GM12865 (cell line): ENCODE measurements around the gene FBXW9.

Experiments used
- DNase-seq: peaks from one replicate; pipeline ENCODE4 v3.0.0; 2010; ENCODE audit warnings: low read depth
- H3K4me3 ChIP-seq: 2 replicates; pipeline ENCODE4 v1.5.1; 2011; ENCODE audit warnings: mild to moderate bottlenecking, low read depth, low read length, control low read depth
- TF ChIP-seq, protein P1 (sequence below): IDR thresholded peaks from 2 replicates; pipeline ENCODE4 v1.5.1; 2011; ENCODE audit warnings: low read length, control low read depth, low read depth, inconsistent platforms; ENCODE audit not compliant: insufficient read depth; ENCODE audit errors: missing control alignments

Gene FBXW9

DNA sequence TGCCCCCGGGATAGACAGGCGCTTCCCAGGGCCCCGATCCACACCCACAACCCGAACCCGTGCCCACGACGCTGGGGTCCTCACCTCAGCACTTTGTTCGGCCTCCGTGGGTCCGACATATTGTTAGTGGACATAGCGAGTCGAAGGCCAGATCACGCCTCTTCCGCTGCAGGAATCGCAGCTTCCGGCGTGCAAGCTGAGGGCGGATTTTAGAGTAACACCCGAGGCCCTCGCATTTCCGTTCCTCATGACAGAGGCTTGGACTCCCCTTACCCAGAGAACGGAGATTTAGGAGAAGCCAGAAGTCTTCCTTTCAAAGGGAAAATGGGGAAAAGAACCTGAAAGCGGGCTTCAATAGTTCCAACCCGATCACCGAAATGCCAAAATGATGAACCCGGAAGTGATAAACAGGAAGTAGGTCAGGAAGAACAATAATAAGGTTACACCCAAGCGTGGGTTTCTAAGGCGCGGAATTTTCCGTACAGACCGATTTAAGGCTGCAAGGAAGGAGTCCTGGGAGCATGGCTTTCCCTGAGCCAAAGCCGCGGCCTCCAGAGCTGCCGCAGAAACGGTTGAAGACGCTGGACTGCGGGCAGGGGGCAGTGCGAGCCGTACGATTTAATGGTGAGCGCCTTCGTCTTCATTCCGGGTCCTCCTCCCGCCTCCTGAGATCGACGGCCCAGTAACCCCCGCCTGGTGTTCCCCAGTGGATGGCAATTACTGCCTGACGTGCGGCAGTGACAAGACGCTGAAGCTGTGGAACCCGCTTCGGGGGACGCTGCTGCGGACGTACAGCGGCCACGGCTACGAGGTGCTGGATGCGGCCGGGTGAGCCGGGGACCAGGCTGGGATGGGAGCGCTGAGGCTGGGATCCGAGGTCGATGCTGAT is 26.9 kb downstream of the FBXW9 start:
- peak overlapping the region; percentile 70 for H3K4me3 ChIP-seq
- peak; percentile 90 for DNase-seq
- TF ChIP-seq, protein P1, sequence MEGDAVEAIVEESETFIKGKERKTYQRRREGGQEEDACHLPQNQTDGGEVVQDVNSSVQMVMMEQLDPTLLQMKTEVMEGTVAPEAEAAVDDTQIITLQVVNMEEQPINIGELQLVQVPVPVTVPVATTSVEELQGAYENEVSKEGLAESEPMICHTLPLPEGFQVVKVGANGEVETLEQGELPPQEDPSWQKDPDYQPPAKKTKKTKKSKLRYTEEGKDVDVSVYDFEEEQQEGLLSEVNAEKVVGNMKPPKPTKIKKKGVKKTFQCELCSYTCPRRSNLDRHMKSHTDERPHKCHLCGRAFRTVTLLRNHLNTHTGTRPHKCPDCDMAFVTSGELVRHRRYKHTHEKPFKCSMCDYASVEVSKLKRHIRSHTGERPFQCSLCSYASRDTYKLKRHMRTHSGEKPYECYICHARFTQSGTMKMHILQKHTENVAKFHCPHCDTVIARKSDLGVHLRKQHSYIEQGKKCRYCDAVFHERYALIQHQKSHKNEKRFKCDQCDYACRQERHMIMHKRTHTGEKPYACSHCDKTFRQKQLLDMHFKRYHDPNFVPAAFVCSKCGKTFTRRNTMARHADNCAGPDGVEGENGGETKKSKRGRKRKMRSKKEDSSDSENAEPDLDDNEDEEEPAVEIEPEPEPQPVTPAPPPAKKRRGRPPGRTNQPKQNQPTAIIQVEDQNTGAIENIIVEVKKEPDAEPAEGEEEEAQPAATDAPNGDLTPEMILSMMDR: no peak

DNA sequence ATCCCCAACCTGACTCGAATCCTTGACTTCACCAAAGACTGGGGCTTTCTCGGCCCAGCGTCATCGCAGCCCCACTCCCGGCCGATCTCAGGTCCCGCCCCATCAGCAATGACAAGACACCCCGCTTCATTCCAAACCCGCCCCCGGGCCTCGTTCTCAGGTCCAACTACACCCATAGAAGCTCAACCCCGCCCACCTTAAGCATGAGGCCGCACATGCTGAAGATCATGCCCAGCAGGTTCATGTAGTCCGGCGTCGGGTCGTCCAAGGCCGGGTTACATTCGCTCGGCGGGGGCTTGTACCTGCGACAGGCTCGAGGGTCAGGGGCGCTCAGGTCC is 27.5 kb downstream of the FBXW9 start:
- peak; percentile 66 for DNase-seq
- TF ChIP-seq, protein P1: no peak
- peak overlapping the region; percentile 70 for H3K4me3 ChIP-seq

DNA sequence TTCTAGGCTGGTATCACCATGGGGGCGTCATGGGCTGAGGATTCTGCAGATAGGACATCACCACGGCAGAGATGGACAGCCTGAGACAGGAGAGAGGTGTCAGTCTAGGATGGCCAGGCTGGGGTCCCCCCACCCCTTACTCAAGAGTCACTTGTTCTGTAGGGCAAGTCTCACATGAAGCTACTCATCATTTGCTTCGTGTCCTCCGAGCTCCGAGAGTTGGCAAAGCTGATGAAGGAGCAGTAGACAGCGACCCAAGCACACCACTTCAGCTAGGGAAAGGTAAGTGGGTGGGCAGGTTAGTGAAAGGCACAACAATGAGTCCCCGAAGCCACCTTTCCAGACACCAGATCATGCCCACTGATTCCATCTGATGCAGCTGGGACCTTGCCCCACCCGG is 28.1 kb downstream of the FBXW9 start:
- no peak for DNase-seq
- TF ChIP-seq, protein P1: no peak
- H3K4me3 ChIP-seq: peak overlapping the region; percentile 70

DNA sequence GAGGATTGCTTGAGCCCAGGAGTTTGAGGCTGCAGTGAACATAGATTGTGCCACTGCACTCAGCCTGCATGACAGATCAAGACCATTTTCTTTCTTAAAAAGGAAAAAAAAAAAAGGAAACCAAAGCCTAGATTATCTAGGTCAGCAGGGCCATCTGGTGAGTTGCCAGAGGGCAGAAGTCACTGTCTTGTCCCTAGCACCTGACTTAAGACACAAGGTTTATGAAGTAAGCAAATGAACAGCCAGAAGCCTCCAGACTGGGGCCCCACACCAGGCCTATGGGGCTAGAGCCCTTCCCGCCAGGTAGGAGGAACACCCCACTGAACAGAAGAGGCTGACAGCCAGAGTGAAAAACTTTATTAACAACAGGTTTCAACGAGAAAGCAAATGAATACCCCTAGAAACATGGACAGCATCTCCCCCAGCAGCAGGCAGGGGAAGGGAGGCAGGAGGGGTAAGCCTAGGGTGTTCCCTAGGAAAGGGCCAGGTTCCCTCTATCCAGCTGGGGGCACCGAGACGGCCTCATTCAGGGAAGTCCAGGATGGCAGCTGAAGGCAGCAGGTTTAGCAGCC is 28.6 kb downstream of the FBXW9 start:
- TF ChIP-seq, protein P1: no peak
- DNase-seq: no peak
- H3K4me3 ChIP-seq: no peak overlapping the region

DNA sequence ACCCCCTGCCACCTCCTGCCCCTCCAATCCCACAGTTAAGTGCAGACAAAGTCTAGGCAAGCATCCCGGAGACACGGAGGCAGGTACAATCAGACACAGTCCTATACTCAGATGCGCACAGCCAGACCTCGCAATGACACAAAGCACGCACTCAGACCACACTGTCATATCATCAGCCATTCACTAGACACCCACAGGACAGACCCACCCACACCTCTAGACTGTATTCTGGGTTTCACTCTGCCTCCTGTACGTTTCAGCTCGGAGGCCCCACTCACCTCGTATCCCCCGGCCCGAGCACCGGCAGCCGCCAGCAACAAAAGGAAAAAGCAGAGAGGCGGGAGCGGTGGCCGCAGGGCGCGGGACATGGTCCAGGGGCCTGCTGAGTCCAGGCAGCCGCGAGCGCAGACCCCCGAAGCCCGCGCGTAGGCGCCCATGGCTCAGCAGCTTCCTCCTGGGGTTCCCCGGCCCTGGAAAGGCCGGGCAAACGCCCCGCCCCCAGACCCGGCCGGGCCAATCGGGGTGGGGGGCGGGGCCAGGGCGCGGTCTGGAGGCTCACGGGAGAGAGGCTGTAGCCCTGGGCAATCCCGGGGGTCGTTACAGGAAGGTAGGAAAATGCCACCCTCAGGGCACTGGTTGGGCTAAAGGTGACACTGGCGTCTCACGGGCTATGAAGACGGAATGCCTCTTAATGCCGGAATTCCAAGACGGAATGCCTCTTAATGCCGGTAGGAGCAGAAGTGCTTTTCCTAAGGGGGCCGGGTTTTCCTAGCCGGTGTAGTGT is 30.0 kb downstream of the FBXW9 start, which contains the start of the genes MAN2B1 and WDR83:
Gene MAN2B1 (minus strand): TSS at position 478 of the 784 bp plus-strand sequence. CDS start 41 bp downstream, at position 437.
Gene WDR83 (plus strand): TSS at position 543 of the 784 bp plus-strand sequence. CDS start 2,984 bp downstream, outside the sequence.
- peak within 1 kb of the TSS; percentile 81 for H3K4me3 ChIP-seq
- TF ChIP-seq, protein P1: no peak
- DNase-seq: peak; percentile 83

DNA sequence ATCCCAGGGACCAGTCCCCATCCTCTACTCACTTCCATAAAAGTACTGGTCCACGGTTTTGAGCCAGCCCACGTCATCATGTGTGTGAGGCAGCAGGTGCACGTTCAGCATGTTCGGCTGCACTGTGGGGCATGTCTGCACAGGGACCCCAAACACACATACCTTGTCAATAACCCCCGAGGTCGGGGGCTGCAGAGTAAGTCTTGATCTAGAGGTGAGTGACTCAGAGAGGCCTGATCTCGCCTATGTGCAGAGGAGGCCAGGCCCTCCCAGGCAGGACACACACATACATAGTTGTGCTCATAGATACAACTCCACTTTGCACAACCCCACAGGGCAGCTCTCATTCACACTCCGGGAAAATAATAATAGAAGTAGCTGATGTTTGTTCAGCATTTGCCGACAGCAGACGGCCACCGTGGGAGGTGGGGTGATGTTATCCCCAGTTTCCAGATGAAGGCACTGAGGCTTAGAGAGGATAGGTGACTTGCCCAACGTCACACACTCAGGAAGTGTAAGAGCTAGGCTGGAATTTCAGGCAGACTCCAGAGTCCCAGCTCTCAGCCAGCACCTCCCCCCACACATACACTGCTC is 30.7 kb downstream of the FBXW9 start:
- peak; percentile 47 for DNase-seq
- TF ChIP-seq, protein P1: no peak

More for the DNA sequence above, 30.7 kb downstream of the FBXW9 start:
- peak overlapping the region; percentile 81 for H3K4me3 ChIP-seq
